Colonic mucosa (tissue), 4 donors: ENCODE data around the gene DIP2C. TPM values are rescaled to one million over a fixed set of nuclear protein-coding genes. Genes with fewer than 3 reads are reported as not detected.

Source experiments
- DNase-seq: peaks from one replicate; pipeline ENCODE4 v3.0.0-alpha.2; 2020
- H3K27ac ChIP-seq: fragments of 200-600 bp; one replicate; pipeline ENCODE4 v1.8.0; 2021
- H3K27me3 ChIP-seq: fragments of 200-600 bp; one replicate; pipeline ENCODE4 v1.8.0; 2021
- H3K36me3 ChIP-seq: fragments of 200-600 bp; one replicate; pipeline ENCODE4 v1.8.0; 2021
- H3K4me1 ChIP-seq: fragments of 200-600 bp; one replicate; pipeline ENCODE4 v1.8.0; 2021; ENCODE audit warnings: mild to moderate bottlenecking
- H3K4me3 ChIP-seq: fragments of 200-600 bp; one replicate; pipeline ENCODE4 v1.8.0; 2021
- H3K9ac ChIP-seq, 2 donors: one replicate each; pipeline ENCODE4 v1.7.0; 2013; ENCODE audit warnings: control low read depth in 2 of 2, low read depth in 2 of 2, low read length in 2 of 2
- H3K9me3 ChIP-seq: fragments of 200-600 bp; one replicate; pipeline ENCODE4 v1.8.0; 2021
- intact Hi-C: fragments of 100-400 bp; cut with DNase I; formaldehyde crosslinking; loops from one replicate; pipeline ENCODE4 v1.14.1; 2022
- total RNA-seq, 2 donors: library from RNA; stranded (reverse); fragmentation: NEBNext Ultra II Directional in 1 of 2; extraction: Animal tissue kit (Norgen Biotek cat#: 25700) in 1 of 2; gene quantifications; one replicate each; pipeline ENCODE4 v1.2.1, GENCODE V29; 2021
- TF ChIP-seq, protein P1 (sequence below): fragments of 200-600 bp; IDR thresholded peaks from one replicate; pipeline ENCODE4 v1.8.0; 2022; ENCODE audit warnings: antibody characterized with exemption, mild to moderate bottlenecking
- donor health status: healthy.
- donor health status: DM: no; HTN: no; CAD: no.
- donor health status: DM: no; HTN: no; CAD: no.

Gene DIP2C
- total RNA-seq, 2 donors from 2014 or later: 7.6 to 11.2 TPM

DNA sequence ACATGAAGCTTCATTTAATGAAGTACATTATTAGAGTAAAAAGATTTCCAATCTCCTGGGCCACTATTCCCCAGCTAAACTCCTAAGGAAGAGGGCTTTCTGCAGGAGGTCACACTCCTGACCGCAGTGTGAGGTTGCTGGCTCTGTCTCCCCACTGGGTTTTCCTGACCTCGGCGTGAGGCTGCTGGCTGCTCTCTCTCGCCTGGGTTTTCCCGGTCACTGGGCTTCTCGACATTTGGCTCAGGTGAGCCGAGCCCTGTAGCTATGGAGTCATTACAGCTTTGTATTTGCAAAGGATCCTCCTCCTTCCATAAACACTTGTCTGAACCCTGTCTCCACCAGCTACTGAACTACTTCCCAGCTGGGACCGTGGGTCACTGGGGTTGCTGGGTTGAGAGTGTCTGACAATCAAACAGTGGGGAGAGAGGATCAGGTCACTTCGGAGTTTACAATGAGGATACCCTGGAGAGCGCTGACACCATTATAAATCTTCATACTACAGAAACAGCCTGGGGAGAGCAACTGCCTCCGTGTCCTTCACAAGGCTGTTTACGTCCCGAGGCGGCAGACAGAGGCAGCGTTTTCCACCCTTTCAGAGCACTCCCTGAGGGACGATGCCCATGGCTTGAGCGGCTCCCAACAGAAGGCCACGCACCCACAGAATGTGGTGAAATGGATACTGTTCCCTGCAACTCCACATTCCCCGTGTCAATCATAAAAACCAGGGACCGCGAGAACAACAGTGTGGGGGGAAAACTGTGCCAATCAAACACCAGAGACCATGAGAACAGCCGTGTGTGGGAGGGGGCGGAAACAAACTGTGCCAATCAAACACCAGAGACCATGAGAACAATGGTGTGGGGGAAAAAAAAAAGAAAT lies 328.0 kb downstream of the DIP2C start:
- no peaks in the 10 kb centered on the region for H3K27me3 ChIP-seq
- no peak overlapping the region for H3K27ac ChIP-seq
- H3K9ac ChIP-seq: no peak overlapping the region
- H3K4me1 ChIP-seq: no peaks in the 10 kb centered on the region
- H3K9me3 ChIP-seq: no peaks in the 10 kb centered on the region
- H3K36me3 ChIP-seq: no peaks in the 10 kb centered on the region
- no peak for DNase-seq
- no peak overlapping the region for H3K4me3 ChIP-seq
- intact Hi-C loops: no loop called here
- TF ChIP-seq, protein P1, sequence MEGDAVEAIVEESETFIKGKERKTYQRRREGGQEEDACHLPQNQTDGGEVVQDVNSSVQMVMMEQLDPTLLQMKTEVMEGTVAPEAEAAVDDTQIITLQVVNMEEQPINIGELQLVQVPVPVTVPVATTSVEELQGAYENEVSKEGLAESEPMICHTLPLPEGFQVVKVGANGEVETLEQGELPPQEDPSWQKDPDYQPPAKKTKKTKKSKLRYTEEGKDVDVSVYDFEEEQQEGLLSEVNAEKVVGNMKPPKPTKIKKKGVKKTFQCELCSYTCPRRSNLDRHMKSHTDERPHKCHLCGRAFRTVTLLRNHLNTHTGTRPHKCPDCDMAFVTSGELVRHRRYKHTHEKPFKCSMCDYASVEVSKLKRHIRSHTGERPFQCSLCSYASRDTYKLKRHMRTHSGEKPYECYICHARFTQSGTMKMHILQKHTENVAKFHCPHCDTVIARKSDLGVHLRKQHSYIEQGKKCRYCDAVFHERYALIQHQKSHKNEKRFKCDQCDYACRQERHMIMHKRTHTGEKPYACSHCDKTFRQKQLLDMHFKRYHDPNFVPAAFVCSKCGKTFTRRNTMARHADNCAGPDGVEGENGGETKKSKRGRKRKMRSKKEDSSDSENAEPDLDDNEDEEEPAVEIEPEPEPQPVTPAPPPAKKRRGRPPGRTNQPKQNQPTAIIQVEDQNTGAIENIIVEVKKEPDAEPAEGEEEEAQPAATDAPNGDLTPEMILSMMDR: no peak

DNA sequence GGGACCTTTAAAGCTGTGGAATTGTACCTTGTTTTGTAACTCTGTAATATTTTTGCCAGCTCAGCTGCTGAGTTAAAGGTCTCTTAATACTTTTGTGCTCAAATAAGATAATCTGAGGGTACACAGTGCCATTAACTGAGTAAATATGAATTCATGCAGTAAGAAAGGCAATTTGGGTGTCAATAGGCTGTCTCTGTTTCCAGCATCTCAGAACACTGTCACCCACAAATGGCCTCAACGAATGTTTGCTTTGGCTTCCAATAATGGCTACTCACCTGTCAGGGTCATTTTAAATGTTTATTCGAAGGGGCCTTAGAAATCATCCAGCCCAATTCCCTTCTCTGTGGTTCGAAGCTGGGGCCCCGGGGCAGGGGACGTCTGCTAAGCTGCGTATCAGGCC lies 328.8 kb downstream of the DIP2C start:
- Histone ChIP-seq H3K27ac (no peak overlapping the region), H3K9ac (no peak overlapping the region), H3K9me3 (no peaks in the 10 kb centered on the region), H3K4me3 (no peak overlapping the region), H3K36me3 (no peaks in the 10 kb centered on the region), H3K4me1 (no peaks in the 10 kb centered on the region), H3K27me3 (no peaks in the 10 kb centered on the region)
- intact Hi-C loops: no loop called here
- DNase-seq: no peak
- TF ChIP-seq, protein P1: no peak

DNA sequence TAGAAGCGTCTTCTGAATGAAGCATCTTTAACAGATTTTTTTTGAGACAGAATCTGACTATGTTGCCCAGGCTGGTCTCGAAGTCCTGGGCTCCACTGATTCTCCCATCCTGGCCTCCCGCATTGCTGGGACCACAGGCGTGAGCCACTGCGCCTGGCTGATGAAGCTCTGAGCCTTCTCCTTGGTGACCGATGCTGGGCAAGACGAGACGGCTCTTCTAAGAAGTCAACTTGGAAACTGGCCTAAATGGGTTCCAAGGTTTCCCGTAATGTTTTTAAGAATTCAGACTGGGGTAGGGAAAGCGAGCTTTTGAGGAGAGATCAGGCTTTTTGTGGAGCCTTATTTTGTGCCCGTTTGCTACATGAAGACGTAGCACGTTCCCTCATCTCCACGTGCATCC lies 329.7 kb downstream of the DIP2C start:
- no peak overlapping the region for H3K9ac ChIP-seq
- no peak for DNase-seq
- TF ChIP-seq, protein P1: no peak
- intact Hi-C loops: no loop called here
- no peak overlapping the region for H3K4me3 ChIP-seq
- H3K36me3 ChIP-seq: no peaks in the 10 kb centered on the region
- no peaks in the 10 kb centered on the region for H3K27me3 ChIP-seq
- H3K27ac ChIP-seq: no peak overlapping the region
- H3K4me1 ChIP-seq: no peaks in the 10 kb centered on the region
- H3K9me3 ChIP-seq: no peaks in the 10 kb centered on the region

DNA sequence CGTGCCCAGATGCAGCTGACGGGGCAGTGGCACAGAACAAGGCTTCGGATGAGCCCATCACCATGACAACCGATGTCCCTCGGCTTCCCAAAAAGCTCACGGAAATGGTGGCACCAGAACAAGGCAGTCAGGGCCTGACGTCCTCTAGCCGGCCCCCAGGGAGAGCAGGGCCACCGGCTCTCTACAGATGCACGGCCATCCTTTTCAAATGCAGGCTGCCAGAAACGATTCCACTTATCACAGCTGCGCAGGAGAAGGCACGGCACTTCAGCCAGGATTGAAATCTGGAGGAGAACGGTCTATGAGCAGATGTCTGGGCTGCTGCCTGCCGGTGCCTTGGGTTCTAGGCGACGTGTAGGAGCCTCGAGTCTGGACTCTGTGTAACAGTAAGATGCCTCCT lies 330.4 kb downstream of the DIP2C start:
- H3K4me3 ChIP-seq: no peak overlapping the region
- H3K36me3 ChIP-seq: no peaks in the 10 kb centered on the region
- H3K9me3 ChIP-seq: no peaks in the 10 kb centered on the region
- no peak overlapping the region for H3K27ac ChIP-seq
- TF ChIP-seq, protein P1: no peak
- H3K9ac ChIP-seq: no peak overlapping the region
- H3K27me3 ChIP-seq: no peaks in the 10 kb centered on the region
- intact Hi-C loops: no loop called here
- no peaks in the 10 kb centered on the region for H3K4me1 ChIP-seq
- DNase-seq: no peak

DNA sequence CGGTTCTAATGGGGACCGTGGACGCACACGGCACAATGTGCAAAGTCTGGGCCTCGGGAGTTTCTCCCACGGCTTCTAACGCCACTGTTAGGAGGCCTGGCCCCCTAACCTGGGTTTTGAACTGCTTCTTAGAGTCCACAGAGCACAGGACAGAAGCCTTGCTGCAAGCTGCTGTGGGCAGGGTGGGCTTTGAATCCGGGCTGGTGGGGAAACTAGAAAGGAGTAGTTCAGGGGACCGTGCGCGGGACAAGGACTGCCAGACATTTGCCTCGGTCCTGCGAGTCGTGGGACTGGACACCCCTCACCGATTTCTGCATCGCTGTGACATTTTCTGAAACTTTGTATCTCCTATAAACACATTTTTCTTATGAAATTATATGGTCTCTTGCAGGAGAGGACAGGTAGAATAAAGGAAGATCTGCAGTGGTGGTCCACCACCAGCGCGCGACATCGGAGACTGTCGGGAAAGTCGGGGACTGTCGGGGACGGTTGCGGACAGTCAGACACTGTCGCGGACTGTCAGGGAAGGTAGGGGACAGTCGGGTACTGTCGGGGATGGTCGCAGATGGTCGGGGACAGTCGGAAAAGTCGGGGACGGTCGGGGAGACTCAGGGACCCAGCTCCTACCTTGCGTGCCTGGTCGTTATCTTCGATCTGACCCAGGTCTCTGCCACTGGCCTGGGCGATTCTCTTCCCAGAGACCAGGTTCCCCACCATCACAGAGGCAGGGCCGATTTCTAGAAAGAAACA lies 332.1 kb downstream of the DIP2C start:
- Histone ChIP-seq H3K4me3 (no peak overlapping the region), H3K4me1 (no peaks in the 10 kb centered on the region), H3K9me3 (no peaks in the 10 kb centered on the region), H3K36me3 (no peaks in the 10 kb centered on the region), H3K27me3 (no peaks in the 10 kb centered on the region), H3K27ac (no peak overlapping the region), H3K9ac (no peak overlapping the region)
- TF ChIP-seq, protein P1: no peak
- no peak for DNase-seq
- intact Hi-C loops: no loop called here
